HepG2 (cell line): ENCODE measurements around the gene LMX1B. TPM values are rescaled to one million over a fixed set of nuclear protein-coding genes. Genes with fewer than 3 reads are reported as not detected.

Experiments used
- CREB1 ChIP-seq, 2 experiments: fragments of 450-650 bp in 1 of 2; IDR thresholded peaks; 2 replicates each; pipeline ENCODE4 v1.6.1; 2016 to 2017; ENCODE audit warnings: control low read depth in 1 of 2, mild to moderate bottlenecking in 1 of 2, missing compliant biosample characterization in 1 of 2, missing genetic modification characterization in 1 of 2
- FOXO1 ChIP-seq: sonication (generic); formaldehyde crosslinking; IDR thresholded peaks from 2 replicates; pipeline ENCODE4 v1.4.0; 2020; ENCODE audit warnings: missing genetic modification reagents
- HBP1 ChIP-seq: IDR thresholded peaks from 2 replicates; pipeline ENCODE4 v1.6.1; 2016; ENCODE audit warnings: low read depth, control low read depth
- HMGXB3 ChIP-seq: sonication (generic); formaldehyde crosslinking; IDR thresholded peaks from 2 replicates; pipeline ENCODE4 v1.4.0; 2020; ENCODE audit warnings: missing genetic modification reagents, borderline replicate concordance
- HOXD1 ChIP-seq: sonication (generic); formaldehyde crosslinking; IDR thresholded peaks from 2 replicates; pipeline ENCODE4 v1.5.0; 2020; ENCODE audit warnings: missing genetic modification reagents
- KLF12 ChIP-seq: sonication (generic); formaldehyde crosslinking; IDR thresholded peaks from 2 replicates; pipeline ENCODE4 v1.4.0; 2020; ENCODE audit warnings: missing genetic modification reagents, borderline replicate concordance
- ZBTB49 ChIP-seq: sonication (generic); formaldehyde crosslinking; IDR thresholded peaks from 2 replicates; pipeline ENCODE4 v1.4.0; 2020; ENCODE audit warnings: missing genetic modification reagents, borderline replicate concordance
- ZKSCAN5 ChIP-seq: sonication (generic); formaldehyde crosslinking; IDR thresholded peaks from 2 replicates; pipeline ENCODE4 v1.5.1; 2020; ENCODE audit warnings: mild to moderate bottlenecking, missing genetic modification reagents
- ZNF557 ChIP-seq: sonication (generic); formaldehyde crosslinking; IDR thresholded peaks from 2 replicates; pipeline ENCODE4 v1.4.0; 2020; ENCODE audit warnings: missing genetic modification reagents
- ZNF816 ChIP-seq: sonication (generic); formaldehyde crosslinking; IDR thresholded peaks from 2 replicates; pipeline ENCODE4 v1.8.0; 2022; ENCODE audit warnings: missing genetic modification reagents, mild to moderate bottlenecking, borderline replicate concordance
- polyA plus RNA-seq, 8 experiments: library from polyadenylated mRNA; depleted of rRNA in 3 of 8; stranded (reverse) in 7 of 8; unstranded in 1 of 8; fragments of >200 nt; fragmentation: Illumina TruSeq in 4 of 8; extraction: Trizol in 4 of 8; gene quantifications; 2 replicates each; pipeline versions ENCODE4 v1.2.1 to v1.2.3, GENCODE V29; 2011 to 2016; ENCODE audit warnings: low read depth in 4 of 8, missing spikeins in 1 of 8, mixed read lengths in 1 of 8; ENCODE audit not compliant: insufficient read depth in 1 of 8
- total RNA-seq, 5 experiments: library from RNA; depleted of rRNA; stranded (reverse); fragments of >200 nt; fragmentation: Illumina TruSeq; extraction: Trizol; gene quantifications; 2 replicates each; pipeline ENCODE4 v1.2.3, GENCODE V29; 2016; ENCODE audit warnings: low read depth in 1 of 5
- TF ChIP-seq, protein P1 (sequence below): sonication (generic); formaldehyde crosslinking; IDR thresholded peaks from 2 replicates; pipeline ENCODE4 v1.5.0; 2020; ENCODE audit warnings: mild to moderate bottlenecking, missing genetic modification reagents, moderate library complexity
- TF ChIP-seq, protein P2 (sequence below): sonication (generic); formaldehyde crosslinking; IDR thresholded peaks from 2 replicates; pipeline ENCODE4 v1.5.1; 2020; ENCODE audit warnings: mild to moderate bottlenecking, missing genetic modification reagents, moderate library complexity
- TF ChIP-seq, protein P3 (sequence below): sonication (generic); formaldehyde crosslinking; IDR thresholded peaks from 2 replicates; pipeline ENCODE4 v1.4.0; 2020; ENCODE audit warnings: missing genetic modification reagents

Gene LMX1B
- total and polyA plus RNA-seq, 2 of the 13 experiments (the other 11 are each of a cell fraction or from before 2014, with no cell fraction given), result not detected

DNA sequence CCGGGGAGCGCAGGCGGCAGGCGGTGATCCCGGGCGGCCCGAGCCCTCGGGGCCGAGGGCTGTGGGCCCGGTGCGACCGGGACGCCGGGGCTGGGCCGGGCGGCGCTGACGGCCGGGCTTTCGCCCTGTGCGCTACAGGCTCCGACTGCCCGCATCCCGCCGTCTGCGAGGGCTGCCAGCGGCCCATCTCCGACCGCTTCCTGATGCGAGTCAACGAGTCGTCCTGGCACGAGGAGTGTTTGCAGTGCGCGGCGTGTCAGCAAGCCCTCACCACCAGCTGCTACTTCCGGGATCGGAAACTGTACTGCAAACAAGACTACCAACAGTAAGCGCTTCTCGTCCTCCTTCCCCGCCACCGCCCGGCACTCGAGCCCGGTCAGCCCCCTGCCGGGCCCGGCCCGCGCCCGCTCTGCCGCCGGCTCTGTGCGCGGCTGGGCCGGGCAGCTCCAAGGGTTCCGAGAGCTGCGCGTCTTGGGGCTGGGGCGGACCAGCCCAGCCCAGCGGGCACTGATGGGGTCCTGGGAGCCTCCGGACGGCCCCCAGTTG is 1.6 kb downstream of the LMX1B start (continued):
- TF ChIP-seq HMGXB3, result no peak
- TF ChIP-seq KLF12 (CRISPR knock-in tag), result no peak
- TF ChIP-seq, protein P1, sequence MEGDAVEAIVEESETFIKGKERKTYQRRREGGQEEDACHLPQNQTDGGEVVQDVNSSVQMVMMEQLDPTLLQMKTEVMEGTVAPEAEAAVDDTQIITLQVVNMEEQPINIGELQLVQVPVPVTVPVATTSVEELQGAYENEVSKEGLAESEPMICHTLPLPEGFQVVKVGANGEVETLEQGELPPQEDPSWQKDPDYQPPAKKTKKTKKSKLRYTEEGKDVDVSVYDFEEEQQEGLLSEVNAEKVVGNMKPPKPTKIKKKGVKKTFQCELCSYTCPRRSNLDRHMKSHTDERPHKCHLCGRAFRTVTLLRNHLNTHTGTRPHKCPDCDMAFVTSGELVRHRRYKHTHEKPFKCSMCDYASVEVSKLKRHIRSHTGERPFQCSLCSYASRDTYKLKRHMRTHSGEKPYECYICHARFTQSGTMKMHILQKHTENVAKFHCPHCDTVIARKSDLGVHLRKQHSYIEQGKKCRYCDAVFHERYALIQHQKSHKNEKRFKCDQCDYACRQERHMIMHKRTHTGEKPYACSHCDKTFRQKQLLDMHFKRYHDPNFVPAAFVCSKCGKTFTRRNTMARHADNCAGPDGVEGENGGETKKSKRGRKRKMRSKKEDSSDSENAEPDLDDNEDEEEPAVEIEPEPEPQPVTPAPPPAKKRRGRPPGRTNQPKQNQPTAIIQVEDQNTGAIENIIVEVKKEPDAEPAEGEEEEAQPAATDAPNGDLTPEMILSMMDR (CRISPR knock-in tag), result no peak
- no peak for TF ChIP-seq HBP1 (CRISPR knock-in tag)
- TF ChIP-seq, protein P2, sequence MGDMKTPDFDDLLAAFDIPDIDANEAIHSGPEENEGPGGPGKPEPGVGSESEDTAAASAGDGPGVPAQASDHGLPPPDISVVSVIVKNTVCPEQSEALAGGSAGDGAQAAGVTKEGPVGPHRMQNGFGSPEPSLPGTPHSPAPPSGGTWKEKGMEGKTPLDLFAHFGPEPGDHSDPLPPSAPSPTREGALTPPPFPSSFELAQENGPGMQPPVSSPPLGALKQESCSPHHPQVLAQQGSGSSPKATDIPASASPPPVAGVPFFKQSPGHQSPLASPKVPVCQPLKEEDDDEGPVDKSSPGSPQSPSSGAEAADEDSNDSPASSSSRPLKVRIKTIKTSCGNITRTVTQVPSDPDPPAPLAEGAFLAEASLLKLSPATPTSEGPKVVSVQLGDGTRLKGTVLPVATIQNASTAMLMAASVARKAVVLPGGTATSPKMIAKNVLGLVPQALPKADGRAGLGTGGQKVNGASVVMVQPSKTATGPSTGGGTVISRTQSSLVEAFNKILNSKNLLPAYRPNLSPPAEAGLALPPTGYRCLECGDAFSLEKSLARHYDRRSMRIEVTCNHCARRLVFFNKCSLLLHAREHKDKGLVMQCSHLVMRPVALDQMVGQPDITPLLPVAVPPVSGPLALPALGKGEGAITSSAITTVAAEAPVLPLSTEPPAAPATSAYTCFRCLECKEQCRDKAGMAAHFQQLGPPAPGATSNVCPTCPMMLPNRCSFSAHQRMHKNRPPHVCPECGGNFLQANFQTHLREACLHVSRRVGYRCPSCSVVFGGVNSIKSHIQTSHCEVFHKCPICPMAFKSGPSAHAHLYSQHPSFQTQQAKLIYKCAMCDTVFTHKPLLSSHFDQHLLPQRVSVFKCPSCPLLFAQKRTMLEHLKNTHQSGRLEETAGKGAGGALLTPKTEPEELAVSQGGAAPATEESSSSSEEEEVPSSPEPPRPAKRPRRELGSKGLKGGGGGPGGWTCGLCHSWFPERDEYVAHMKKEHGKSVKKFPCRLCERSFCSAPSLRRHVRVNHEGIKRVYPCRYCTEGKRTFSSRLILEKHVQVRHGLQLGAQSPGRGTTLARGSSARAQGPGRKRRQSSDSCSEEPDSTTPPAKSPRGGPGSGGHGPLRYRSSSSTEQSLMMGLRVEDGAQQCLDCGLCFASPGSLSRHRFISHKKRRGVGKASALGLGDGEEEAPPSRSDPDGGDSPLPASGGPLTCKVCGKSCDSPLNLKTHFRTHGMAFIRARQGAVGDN, result peak; percentile 50
- TF ChIP-seq ZNF816 (CRISPR knock-in tag), result no peak
- no peak for TF ChIP-seq ZBTB49 (CRISPR knock-in tag)
- TF ChIP-seq HOXD1, result no peak
- TF ChIP-seq ZKSCAN5 (CRISPR knock-in tag), result no peak
- TF ChIP-seq FOXO1, result no peak
- TF ChIP-seq ZNF557, result no peak
- TF ChIP-seq, protein P3, sequence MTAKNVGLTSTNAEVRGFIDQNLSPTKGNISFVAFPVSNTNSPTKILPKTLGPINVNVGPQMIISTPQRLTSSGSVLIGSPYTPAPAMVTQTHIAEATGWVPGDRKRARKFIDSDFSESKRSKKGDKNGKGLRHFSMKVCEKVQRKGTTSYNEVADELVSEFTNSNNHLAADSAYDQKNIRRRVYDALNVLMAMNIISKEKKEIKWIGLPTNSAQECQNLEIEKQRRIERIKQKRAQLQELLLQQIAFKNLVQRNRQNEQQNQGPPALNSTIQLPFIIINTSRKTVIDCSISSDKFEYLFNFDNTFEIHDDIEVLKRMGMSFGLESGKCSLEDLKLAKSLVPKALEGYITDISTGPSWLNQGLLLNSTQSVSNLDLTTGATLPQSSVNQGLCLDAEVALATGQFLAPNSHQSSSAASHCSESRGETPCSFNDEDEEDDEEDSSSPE, result no peak
- TF ChIP-seq CREB1 (IDR thresholded peaks at IDR 0.05), result no peak
- TF ChIP-seq CREB1 (CRISPR knock-in tag; IDR thresholded peaks at IDR 0.05), result no peak
